Uterus (tissue), 4 donors: ENCODE measurements around the gene MAMDC2. TPM values are rescaled to one million over a fixed set of nuclear protein-coding genes. Genes with fewer than 3 reads are reported as not detected.
"Not testable (repeated sequence)": the region's sequence is repeated elsewhere in the genome, so short reads cannot be mapped to it uniquely, and the experiment has no call there.

Experiments
- DNase-seq, 2 donors: peaks; one replicate each; pipeline ENCODE4 v3.0.0-alpha.2; 2019 to 2020
- H3K27ac ChIP-seq, 2 donors: fragments of 200-600 bp; sonication (generic); 1 replicate in 1 of 2; 2 replicates in 1 of 2; pipeline ENCODE4 v1.5.1; 2016 to 2018
- H3K27me3 ChIP-seq, 2 donors: fragments of 200-600 bp; sonication (generic); one replicate each; pipeline ENCODE4 v1.5.1; 2018 to 2019; ENCODE audit warnings: control low read depth in 1 of 2
- H3K36me3 ChIP-seq, 2 donors: fragments of 200-600 bp; sonication (generic); one replicate each; pipeline ENCODE4 v1.5.1; 2019; ENCODE audit warnings: control low read depth in 1 of 2
- H3K4me1 ChIP-seq, 2 donors: fragments of 200-600 bp; sonication (generic); one replicate each; pipeline ENCODE4 v1.5.1; 2018 to 2019; ENCODE audit warnings: control low read depth in 1 of 2
- H3K4me3 ChIP-seq, 2 donors: fragments of 200-600 bp; sonication (generic); 1 replicate in 1 of 2; 2 replicates in 1 of 2; pipeline ENCODE4 v1.5.1; 2018 to 2019; ENCODE audit warnings: mild to moderate bottlenecking in 1 of 2
- H3K9me3 ChIP-seq, 2 donors: fragments of 200-600 bp; sonication (generic); one replicate each; pipeline ENCODE4 v1.5.1; 2019; ENCODE audit warnings: control low read depth in 1 of 2
- CTCF ChIP-seq, 4 experiments: fragments of 200-600 bp in 2 of 4; fragments of 450-650 bp in 2 of 4; sonication (generic) in 2 of 4; IDR thresholded peaks; one replicate each; pipeline ENCODE4 v1.5.1; 2016 to 2019; ENCODE audit warnings: antibody characterized with exemption in 4 of 4, mild to moderate bottlenecking in 2 of 4, moderate library complexity in 1 of 4
- POLR2A ChIP-seq, 2 donors: fragments of 450-650 bp; IDR thresholded peaks; one replicate each; pipeline ENCODE4 v1.6.1; 2016; ENCODE audit warnings: antibody characterized with exemption in 2 of 2, mild to moderate bottlenecking in 1 of 2, moderate library complexity in 1 of 2
- intact Hi-C: fragments of 100-400 bp; cut with DNase I; formaldehyde crosslinking; loops from one replicate; pipeline ENCODE4 v1.15.1; 2023; ENCODE audit warnings: low total_unique reads
- total RNA-seq, 4 donors: library from RNA; depleted of rRNA in 3 of 4; stranded (reverse); fragments of >200 nt in 3 of 4; gene quantifications; one replicate each; pipeline versions ENCODE4 v1.1.0 to v1.2.4, GENCODE V29; 2014 to 2023
- donor health status: DM: yes; HTN: yes; CAD: no.

The MAMDC2 gene
- total RNA-seq, 4 donors from 2014 or later, result 42.7 to 204 (median 138) TPM

- TF ChIP-seq CTCF (IDR thresholded peaks at IDR 0.05) (no peak), POLR2A (IDR thresholded peaks at IDR 0.05) (no peak)
- Histone ChIP-seq H3K36me3 (no peaks in the 10 kb centered on the region), H3K4me3 (no peak overlapping the region), H3K27me3 (no peaks in the 10 kb centered on the region), H3K4me1 (peaks cover 0 to 6% of the 10 kb centered on the region in 2 donors), H3K27ac (peak overlapping the region in 1 of 2 donors; percentile 68), H3K9me3 (no peaks in the 10 kb centered on the region)
- DNase-seq, result no peak
- intact Hi-C loops, result no loop called here
Measured at GRCh38 chr9:70035691-70036090, 8.0 kb upstream of the MAMDC2 start.

DNA sequence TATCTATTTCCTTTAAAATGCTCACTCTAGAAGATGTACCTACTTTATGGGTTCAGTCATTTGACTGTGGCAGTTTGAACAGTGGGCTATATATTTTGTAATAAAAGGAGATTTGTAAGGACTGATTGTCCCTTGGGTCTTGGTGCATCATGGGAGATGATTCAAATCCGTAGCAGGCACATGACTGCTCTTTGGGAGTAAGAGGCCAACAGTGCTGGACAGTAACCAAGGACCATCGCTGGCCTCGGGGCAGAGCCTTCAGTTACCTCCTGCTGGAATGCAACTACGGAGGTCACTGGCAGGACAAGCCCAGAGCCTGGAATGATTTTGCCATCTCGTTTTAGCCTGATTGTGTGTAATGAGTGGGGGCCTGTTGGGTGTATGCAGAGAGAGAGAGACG lies 7.0 kb upstream of the MAMDC2 start:
- Histone ChIP-seq H3K36me3 (no peaks in the 10 kb centered on the region), H3K27ac (peak overlapping the region; percentile 55 to 68), H3K4me1 (peaks cover 0 to 6% of the 10 kb centered on the region in 2 donors), H3K4me3 (no peak overlapping the region), H3K9me3 (no peaks in the 10 kb centered on the region), H3K27me3 (no peaks in the 10 kb centered on the region)
- peak in 1 of 2 donors; percentile 66 for DNase-seq
- intact Hi-C loops, result no loop called here
- no peak for TF ChIP-seq CTCF (IDR thresholded peaks at IDR 0.05)
- TF ChIP-seq POLR2A (IDR thresholded peaks at IDR 0.05), result no peak

- H3K9me3 ChIP-seq, H3K36me3 ChIP-seq, H3K4me3 ChIP-seq, H3K27me3 ChIP-seq, H3K4me1 ChIP-seq, intact Hi-C loops, DNase-seq: not testable (repeated sequence)
- H3K27ac ChIP-seq, result peak overlapping the region in 1 of 2 donors; percentile 32
Measured at GRCh38 chr9:70038171-70038621, 5.5 kb upstream of the MAMDC2 start.

DNA sequence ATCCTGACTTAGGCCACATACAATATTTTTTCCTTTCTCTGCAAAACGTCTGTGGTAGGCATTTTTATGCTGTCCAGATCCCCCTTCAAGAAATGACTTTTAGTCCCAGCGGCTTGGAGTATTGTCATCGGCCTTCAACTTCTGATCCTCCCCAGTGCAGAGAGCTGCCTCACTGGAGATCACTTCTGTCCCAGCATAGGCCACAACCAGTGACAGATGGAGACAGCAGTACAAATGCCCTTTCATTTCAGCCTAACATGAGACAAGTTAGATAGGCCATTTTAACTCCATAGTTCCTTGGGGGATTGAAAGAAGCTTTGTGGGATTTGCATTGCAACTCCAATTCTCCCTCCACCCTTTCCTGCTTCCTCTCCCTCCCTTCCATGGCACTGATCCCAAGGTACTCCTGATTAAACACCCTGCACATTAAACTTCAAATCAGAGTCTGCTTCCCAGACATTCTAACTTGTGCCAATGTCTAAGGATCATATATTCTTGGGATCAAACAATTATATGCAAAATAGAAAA lies 3.2 kb upstream of the MAMDC2 start:
- TF ChIP-seq POLR2A (IDR thresholded peaks at IDR 0.05) (no peak), CTCF (IDR thresholded peaks at IDR 0.05) (no peak)
- H3K27ac ChIP-seq, result peak overlapping the region; percentile 94 to 99
- no peak overlapping the region for H3K4me3 ChIP-seq
- H3K4me1 ChIP-seq, result peaks cover 0 to 6% of the 10 kb centered on the region in 2 donors
- no peaks in the 10 kb centered on the region for H3K9me3 ChIP-seq
- no peak for DNase-seq
- H3K36me3 ChIP-seq, result no peaks in the 10 kb centered on the region
- intact Hi-C loops, result no loop called here
- H3K27me3 ChIP-seq, result no peaks in the 10 kb centered on the region

DNA sequence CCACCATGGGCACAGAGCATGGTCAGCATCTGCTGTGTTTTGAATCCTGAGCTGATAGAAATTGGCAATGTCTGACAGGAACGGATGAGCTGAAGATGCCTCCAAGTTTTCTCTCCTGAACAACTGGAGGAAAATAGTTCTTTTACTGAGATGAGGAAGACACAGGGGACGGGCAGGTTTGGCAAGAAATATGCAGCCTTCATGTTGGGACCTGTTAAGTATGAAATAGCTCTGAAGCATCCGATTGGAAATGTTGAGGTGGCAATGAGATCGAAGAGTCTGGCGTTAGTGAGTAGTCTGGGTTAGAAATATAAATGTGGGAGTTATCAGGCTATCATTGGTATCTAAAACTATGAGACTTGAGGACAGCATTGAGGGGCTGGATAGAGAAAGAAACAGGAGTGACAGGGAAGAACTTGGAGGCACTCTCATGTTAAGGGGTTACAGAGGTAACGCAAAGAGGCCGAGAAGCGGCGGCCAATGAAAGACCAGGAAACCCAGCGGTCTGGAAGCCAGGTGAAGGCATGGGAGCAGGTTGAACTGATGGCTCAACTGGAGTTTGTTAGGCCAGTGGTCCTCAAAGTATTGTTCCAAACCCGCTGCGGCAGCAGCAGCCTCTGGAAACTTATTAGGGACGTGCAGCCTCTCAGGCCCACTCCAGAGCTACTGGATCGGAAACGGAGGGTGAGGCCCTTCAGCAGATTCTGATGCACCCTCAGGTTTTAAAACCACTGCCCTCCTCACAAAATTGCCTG lies 1.0 kb upstream of the MAMDC2 start:
- Histone ChIP-seq H3K27ac (peak overlapping the region; percentile 94 to 99), H3K36me3 (no peaks in the 10 kb centered on the region), H3K4me1 (peaks cover under 1 to 6% of the 10 kb centered on the region in 2 donors), H3K9me3 (no peaks in the 10 kb centered on the region), H3K27me3 (no peaks in the 10 kb centered on the region), H3K4me3 (peak overlapping the region; percentile 56 to 95)
- peak in 1 of 2 donors; percentile 31 for DNase-seq
- TF ChIP-seq CTCF (IDR thresholded peaks at IDR 0.05) (no peak), POLR2A (IDR thresholded peaks at IDR 0.05) (no peak)
- intact Hi-C loops, result no loop called here
